GM12892 (cell line): ENCODE measurements around the gene KLHL10.

ENCODE experiments used
- POLR2A ChIP-seq: IDR thresholded peaks from 2 replicates; pipeline ENCODE4 v1.6.1; 2011; ENCODE audit warnings: low read depth, low read length, control low read depth
- POLR2AphosphoS5 ChIP-seq: IDR thresholded peaks from 2 replicates; pipeline ENCODE4 v1.6.1; 2011; ENCODE audit warnings: low read depth, low read length, control low read depth

- TF ChIP-seq POLR2AphosphoS5 (no peak), POLR2A (no peak)
These were observed 15.8 kb upstream of the KLHL10 start for GRCh38 chr17:41821776-41822175.
